ENCODE results near the gene FMO1. TPM values are rescaled to one million over a fixed set of nuclear protein-coding genes. Genes with fewer than 3 reads are reported as not detected.
A peak's percentile ranks its signal among the peaks of the same experiment; 100 is the strongest.

The FMO1 gene
- total and polyA plus RNA-seq, 2 donors (not counting 1 experiment from before 2014, with no cell fraction given): 0.22 TPM; not detected in 1

DNA sequence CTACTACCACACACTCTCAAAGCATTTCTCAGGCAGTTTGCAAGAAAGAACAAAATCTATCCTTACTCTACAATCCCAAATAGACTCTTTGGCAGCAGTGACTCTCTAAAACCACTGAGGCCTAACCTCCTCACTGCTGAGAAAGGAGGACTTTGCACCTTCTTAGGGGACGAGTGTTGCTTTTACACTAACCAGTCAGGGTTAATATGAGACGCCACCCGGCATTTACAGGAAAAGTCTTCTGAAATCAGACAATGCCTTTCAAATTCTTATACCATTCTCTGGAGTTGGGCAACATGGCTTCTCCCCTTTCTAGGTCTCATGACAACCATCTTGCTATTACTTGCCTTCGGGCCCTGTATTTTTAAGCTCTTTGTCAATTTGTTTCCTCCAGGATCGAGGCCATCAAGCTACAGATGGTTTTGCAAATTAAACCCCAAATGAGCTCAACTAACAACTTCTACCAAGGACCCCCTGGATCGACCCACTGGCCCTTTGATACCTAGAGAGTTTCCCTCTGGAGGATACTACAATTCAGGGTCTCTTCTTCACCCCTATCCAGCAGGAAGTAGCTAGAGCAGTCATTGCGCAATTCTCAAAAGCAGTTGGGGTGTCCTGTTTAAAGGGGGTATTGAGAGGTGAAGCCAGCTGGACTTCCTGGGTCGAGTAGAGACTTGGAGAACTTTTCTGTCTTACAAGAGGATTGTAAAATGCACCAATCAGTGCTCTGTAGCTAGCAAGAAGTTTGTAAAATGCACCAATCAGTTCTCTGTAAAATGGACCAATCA is 63.7 kb downstream of the FMO1 start:
- Histone ChIP-seq H2AFZ (ENCODE audit: low read length) (no peak overlapping the region), H3K9ac (ENCODE audit: insufficient read depth, low read length) (no peak overlapping the region), H4K20me1 (ENCODE audit: control insufficient read depth, extremely low read depth, insufficient read depth, low read length) (no peaks in the 10 kb centered on the region), H3K79me2 (ENCODE audit: control insufficient read depth, insufficient read depth, low read length) (no peaks in the 10 kb centered on the region), H3K4me1 (ENCODE audit: control insufficient read depth, extremely low read depth, insufficient read depth, low read length) (no peaks in the 10 kb centered on the region), H3K27ac (ENCODE audit: insufficient read depth, low read length) (no peak overlapping the region), H3K4me2 (ENCODE audit: extremely low read depth, insufficient read depth, low read length) (no peak overlapping the region), H3K27me3 (ENCODE audit: control insufficient read depth, insufficient read depth, low read length) (no peaks in the 10 kb centered on the region), H3K36me3 (ENCODE audit: control insufficient read depth, insufficient read depth, low read length) (no peaks in the 10 kb centered on the region), H3K9me3 (ENCODE audit: control insufficient read depth, insufficient read depth, low read depth, low read length) (no peaks in the 10 kb centered on the region), H3K4me3 (replicated peaks in 1 of 4; ENCODE audit: control extremely low read depth in 1 of 4, insufficient read depth in 1 of 4, low read depth in 3 of 4, low read length in 4 of 4) (no peak overlapping the region)
- TF ChIP-seq, protein P1, sequence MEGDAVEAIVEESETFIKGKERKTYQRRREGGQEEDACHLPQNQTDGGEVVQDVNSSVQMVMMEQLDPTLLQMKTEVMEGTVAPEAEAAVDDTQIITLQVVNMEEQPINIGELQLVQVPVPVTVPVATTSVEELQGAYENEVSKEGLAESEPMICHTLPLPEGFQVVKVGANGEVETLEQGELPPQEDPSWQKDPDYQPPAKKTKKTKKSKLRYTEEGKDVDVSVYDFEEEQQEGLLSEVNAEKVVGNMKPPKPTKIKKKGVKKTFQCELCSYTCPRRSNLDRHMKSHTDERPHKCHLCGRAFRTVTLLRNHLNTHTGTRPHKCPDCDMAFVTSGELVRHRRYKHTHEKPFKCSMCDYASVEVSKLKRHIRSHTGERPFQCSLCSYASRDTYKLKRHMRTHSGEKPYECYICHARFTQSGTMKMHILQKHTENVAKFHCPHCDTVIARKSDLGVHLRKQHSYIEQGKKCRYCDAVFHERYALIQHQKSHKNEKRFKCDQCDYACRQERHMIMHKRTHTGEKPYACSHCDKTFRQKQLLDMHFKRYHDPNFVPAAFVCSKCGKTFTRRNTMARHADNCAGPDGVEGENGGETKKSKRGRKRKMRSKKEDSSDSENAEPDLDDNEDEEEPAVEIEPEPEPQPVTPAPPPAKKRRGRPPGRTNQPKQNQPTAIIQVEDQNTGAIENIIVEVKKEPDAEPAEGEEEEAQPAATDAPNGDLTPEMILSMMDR (conservative IDR thresholded peaks at IDR 0.05 in 1 of 2, IDR thresholded peaks at IDR 0.05 in 1 of 2; ENCODE audit: low read depth in 1 of 2, low read length in 2 of 2): no peak
- no peak for TF ChIP-seq EZH2 (IDR thresholded peaks at IDR 0.05; ENCODE audit: low read length, missing control alignments)
- no peak for DNase-seq (ENCODE audit: low read depth in 2 of 2)

DNA sequence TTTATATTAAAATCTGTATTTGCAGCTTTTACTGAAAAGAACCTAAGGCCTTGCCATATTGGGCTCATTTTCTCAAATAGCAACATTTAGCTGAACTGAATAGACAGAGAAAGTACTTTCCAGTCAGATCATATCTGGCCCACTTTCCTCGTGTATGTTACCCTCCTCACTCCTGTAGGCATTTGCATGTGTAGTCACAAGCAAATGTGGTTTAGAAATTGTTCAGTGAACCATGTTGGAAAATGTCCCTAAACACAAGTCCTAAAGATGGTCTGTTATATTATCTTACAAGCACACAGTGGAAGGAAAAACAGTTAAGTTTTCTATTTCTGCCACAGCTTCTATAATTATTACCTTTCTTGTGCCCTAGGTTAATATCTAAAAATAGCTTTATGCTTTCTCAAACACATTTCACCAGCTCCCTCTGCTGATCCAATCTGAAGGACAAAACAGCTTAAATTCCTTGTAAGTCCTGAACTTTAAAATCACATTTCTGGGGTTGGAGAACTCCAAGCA is 65.1 kb downstream of the FMO1 start:
- no peak overlapping the region for H2AFZ ChIP-seq (ENCODE audit: low read length)
- H3K27me3 ChIP-seq (ENCODE audit: control insufficient read depth, insufficient read depth, low read length): no peaks in the 10 kb centered on the region
- H3K79me2 ChIP-seq (ENCODE audit: control insufficient read depth, insufficient read depth, low read length): no peaks in the 10 kb centered on the region
- H3K9me3 ChIP-seq (ENCODE audit: control insufficient read depth, insufficient read depth, low read depth, low read length): no peaks in the 10 kb centered on the region
- H3K4me2 ChIP-seq (ENCODE audit: extremely low read depth, insufficient read depth, low read length): peak overlapping the region; percentile 41
- H3K27ac ChIP-seq (ENCODE audit: insufficient read depth, low read length): no peak overlapping the region
- H4K20me1 ChIP-seq (ENCODE audit: control insufficient read depth, extremely low read depth, insufficient read depth, low read length): no peaks in the 10 kb centered on the region
- H3K4me1 ChIP-seq (ENCODE audit: control insufficient read depth, extremely low read depth, insufficient read depth, low read length): no peaks in the 10 kb centered on the region
- no peak overlapping the region for H3K4me3 ChIP-seq (replicated peaks in 1 of 4; ENCODE audit: control extremely low read depth in 1 of 4, insufficient read depth in 1 of 4, low read depth in 3 of 4, low read length in 4 of 4)
- TF ChIP-seq, protein P1 (conservative IDR thresholded peaks at IDR 0.05 in 1 of 2, IDR thresholded peaks at IDR 0.05 in 1 of 2; ENCODE audit: low read depth in 1 of 2, low read length in 2 of 2): no peak
- no peak for TF ChIP-seq EZH2 (IDR thresholded peaks at IDR 0.05; ENCODE audit: low read length, missing control alignments)
- H3K36me3 ChIP-seq (ENCODE audit: control insufficient read depth, insufficient read depth, low read length): no peaks in the 10 kb centered on the region
- no peak for DNase-seq (ENCODE audit: low read depth in 2 of 2)
- H3K9ac ChIP-seq (ENCODE audit: insufficient read depth, low read length): no peak overlapping the region

DNA sequence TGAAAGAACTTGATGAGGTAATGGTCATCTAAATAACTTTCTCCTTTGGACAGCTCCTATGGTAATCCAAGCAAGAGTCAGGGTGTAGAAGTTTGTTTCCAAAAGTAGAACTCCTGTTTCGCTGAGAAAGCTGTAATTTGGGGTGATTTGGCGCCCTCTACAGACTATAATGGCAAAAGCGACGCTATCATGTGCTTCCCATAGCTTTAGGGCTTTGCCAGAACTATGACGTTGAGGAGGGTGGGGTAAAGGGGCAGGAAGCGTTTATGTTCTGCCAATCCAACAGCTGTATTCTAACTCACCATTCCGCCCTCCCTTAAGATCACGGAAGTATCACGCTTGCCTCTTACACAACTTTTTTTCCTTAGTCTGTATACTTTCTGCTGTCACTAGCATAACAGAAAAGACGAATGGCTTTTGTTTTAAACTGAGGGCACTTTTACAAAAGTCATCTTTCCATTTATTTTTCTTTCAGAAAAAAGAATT is 65.6 kb downstream of the FMO1 start, which contains the start of gene FMO4:
TSS of gene FMO4 (plus strand) at position 349 of the 486 bp plus-strand sequence. CDS start 5,643 bp downstream, outside the sequence.
- H3K36me3 ChIP-seq (ENCODE audit: control insufficient read depth, insufficient read depth, low read length): no peaks in the 10 kb centered on the region
- H3K4me1 ChIP-seq (ENCODE audit: control insufficient read depth, extremely low read depth, insufficient read depth, low read length): no peaks in the 10 kb centered on the region
- H3K27ac ChIP-seq (ENCODE audit: insufficient read depth, low read length): peak within 1 kb of the TSS; percentile 5
- TF ChIP-seq, protein P1 (conservative IDR thresholded peaks at IDR 0.05 in 1 of 2, IDR thresholded peaks at IDR 0.05 in 1 of 2; ENCODE audit: low read depth in 1 of 2, low read length in 2 of 2): peak; percentile 74 to 84
- TF ChIP-seq EZH2 (IDR thresholded peaks at IDR 0.05; ENCODE audit: low read length, missing control alignments): no peak
- no peaks in the 10 kb centered on the region for H3K79me2 ChIP-seq (ENCODE audit: control insufficient read depth, insufficient read depth, low read length)
- H3K4me3 ChIP-seq (replicated peaks in 1 of 4; ENCODE audit: control extremely low read depth in 1 of 4, insufficient read depth in 1 of 4, low read depth in 3 of 4, low read length in 4 of 4): peak within 1 kb of the TSS; percentile 1 to 66 (median 32)
- H4K20me1 ChIP-seq (ENCODE audit: control insufficient read depth, extremely low read depth, insufficient read depth, low read length): no peaks in the 10 kb centered on the region
- DNase-seq (ENCODE audit: low read depth in 2 of 2): peak; percentile 99 to 100
- no peak within 1 kb of the TSS for H3K9ac ChIP-seq (ENCODE audit: insufficient read depth, low read length)
- H3K9me3 ChIP-seq (ENCODE audit: control insufficient read depth, insufficient read depth, low read depth, low read length): no peaks in the 10 kb centered on the region
- no peaks in the 10 kb centered on the region for H3K27me3 ChIP-seq (ENCODE audit: control insufficient read depth, insufficient read depth, low read length)
- H2AFZ ChIP-seq (ENCODE audit: low read length): peak within 1 kb of the TSS; percentile 35
- H3K4me2 ChIP-seq (ENCODE audit: extremely low read depth, insufficient read depth, low read length): peak within 1 kb of the TSS; percentile 41

Measured in fibroblast of lung (primary cell).